Activated T-helper 1 cell treated with Interleukin-2 at 50 U/mL for 16 hours (primary cell): ENCODE data around the gene BST1.

ENCODE experiments used
- DNase-seq: peaks from one replicate; pipeline ENCODE4 v3.0.0-alpha.2; 2020; ENCODE audit warnings: low read depth

BST1 gene

GRCh38 chr4:15702941-15703403 is at the start of gene BST1:
TSS of gene BST1 (plus strand) at chr4:15703065. CDS start at chr4:15703145, 80 bp downstream.
- DNase-seq, result peak; percentile 22

- DNase-seq, result no peak
Measured at GRCh38 chr4:15653420-15653819, 49.4 kb upstream of the BST1 start.

GRCh38 chr4:15653864-15654592 is 48.8 kb upstream of the BST1 start:
- DNase-seq, result no peak

GRCh38 chr4:15654593-15655222 is 48.2 kb upstream of the BST1 start:
- peak; percentile 19 for DNase-seq

- DNase-seq, result peak; percentile 81
Measured at GRCh38 chr4:15655223-15656037, 47.4 kb upstream of the BST1 start, which contains the start of gene FBXL5. TSS of gene FBXL5 (minus strand) at chr4:15655357. CDS start at chr4:15655287, 70 bp downstream.

- no peak for DNase-seq
Measured at GRCh38 chr4:15656038-15656470, 46.8 kb upstream of the BST1 start.

GRCh38 chr4:15657366-15657765 is 45.5 kb upstream of the BST1 start:
- no peak for DNase-seq

GRCh38 chr4:15658136-15658770 is 44.6 kb upstream of the BST1 start:
- no peak for DNase-seq

- no peak for DNase-seq
Measured at GRCh38 chr4:15658781-15659180, 44.1 kb upstream of the BST1 start.

- no peak for DNase-seq
Measured at GRCh38 chr4:15659768-15660570, 42.9 kb upstream of the BST1 start.

GRCh38 chr4:15665753-15666365 is 37.0 kb upstream of the BST1 start:
- DNase-seq, result no peak

- DNase-seq, result no peak
Measured at GRCh38 chr4:15667006-15667405, 35.9 kb upstream of the BST1 start.

- DNase-seq, result no peak
Measured at GRCh38 chr4:15668566-15669435, 34.1 kb upstream of the BST1 start.

- no peak for DNase-seq
Measured at GRCh38 chr4:15670576-15670975, 32.3 kb upstream of the BST1 start.

- DNase-seq, result no peak
Measured at GRCh38 chr4:15672101-15672500, 30.8 kb upstream of the BST1 start.

- DNase-seq, result no peak
Measured at GRCh38 chr4:15673337-15673736, 29.5 kb upstream of the BST1 start.

- no peak for DNase-seq
Measured at GRCh38 chr4:15674046-15674445, 28.8 kb upstream of the BST1 start.

GRCh38 chr4:15674926-15675325 is 27.9 kb upstream of the BST1 start:
- DNase-seq, result no peak

- no peak for DNase-seq
Measured at GRCh38 chr4:15675356-15675755, 27.5 kb upstream of the BST1 start.

- DNase-seq, result no peak
Measured at GRCh38 chr4:15676039-15676438, 26.8 kb upstream of the BST1 start.
